HG02852 (cell line): Measurements from ENCODE around the gene MAP4K4.

Experiments used
- ATAC-seq: cut with Tn5 transposase; IDR thresholded peaks from one replicate; pipeline ENCODE4 v1.9.1; 2021; ENCODE audit warnings: mild to moderate bottlenecking, moderate library complexity; ENCODE audit not compliant: unreplicated experiment

Gene MAP4K4

GRCh38 chr2:101692041-101692440 is 5.5 kb upstream of the MAP4K4 start:
- ATAC-seq, result no peak

DNA sequence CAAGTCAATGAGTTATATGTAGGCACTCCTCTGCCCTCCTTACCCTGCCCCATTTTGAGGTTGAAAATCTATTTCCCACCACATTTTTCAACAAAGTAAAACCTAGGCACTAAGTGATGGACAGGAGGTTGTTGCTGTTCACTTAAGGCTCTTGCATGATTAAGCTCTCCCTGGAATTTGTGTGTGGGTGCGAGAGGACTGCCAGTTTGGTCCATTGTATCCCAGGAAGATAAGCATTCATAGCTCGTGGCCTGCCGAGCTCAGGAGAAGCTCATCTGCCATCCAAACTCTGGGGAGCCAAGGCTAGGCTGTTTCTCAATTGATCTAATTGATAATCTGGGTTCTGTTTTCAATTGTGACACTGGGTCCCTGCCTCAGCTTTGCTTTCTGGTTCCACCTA is 4.7 kb upstream of the MAP4K4 start:
- no peak for ATAC-seq

DNA sequence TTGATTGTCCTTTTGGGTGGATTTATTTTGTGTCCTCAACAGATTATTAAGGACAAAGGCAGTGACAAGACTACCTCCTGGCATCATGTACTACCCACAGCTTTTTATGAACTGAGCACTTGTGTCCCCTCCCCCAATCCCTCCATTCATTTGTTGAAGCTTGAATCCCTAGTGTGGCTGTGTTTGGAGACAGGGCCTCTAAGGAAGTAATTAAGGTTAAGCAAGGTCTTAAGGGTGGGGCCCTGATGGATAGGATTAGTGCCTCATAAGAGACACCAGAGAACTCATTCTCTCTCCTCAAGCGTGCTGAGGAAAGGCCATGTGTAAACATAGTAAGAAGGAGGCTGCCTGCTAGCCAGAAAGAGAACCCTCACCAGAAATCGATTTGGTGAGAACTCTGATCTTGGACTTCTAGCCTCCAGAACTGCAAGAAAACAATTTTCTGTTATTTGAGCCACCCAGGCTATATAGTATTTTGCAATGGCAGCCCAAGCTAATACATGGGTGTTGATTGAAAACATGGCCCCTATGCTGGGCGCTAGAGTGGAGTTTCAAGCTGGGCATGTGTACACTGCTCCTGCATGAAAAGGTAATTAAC is 3.4 kb upstream of the MAP4K4 start:
- ATAC-seq, result no peak

DNA sequence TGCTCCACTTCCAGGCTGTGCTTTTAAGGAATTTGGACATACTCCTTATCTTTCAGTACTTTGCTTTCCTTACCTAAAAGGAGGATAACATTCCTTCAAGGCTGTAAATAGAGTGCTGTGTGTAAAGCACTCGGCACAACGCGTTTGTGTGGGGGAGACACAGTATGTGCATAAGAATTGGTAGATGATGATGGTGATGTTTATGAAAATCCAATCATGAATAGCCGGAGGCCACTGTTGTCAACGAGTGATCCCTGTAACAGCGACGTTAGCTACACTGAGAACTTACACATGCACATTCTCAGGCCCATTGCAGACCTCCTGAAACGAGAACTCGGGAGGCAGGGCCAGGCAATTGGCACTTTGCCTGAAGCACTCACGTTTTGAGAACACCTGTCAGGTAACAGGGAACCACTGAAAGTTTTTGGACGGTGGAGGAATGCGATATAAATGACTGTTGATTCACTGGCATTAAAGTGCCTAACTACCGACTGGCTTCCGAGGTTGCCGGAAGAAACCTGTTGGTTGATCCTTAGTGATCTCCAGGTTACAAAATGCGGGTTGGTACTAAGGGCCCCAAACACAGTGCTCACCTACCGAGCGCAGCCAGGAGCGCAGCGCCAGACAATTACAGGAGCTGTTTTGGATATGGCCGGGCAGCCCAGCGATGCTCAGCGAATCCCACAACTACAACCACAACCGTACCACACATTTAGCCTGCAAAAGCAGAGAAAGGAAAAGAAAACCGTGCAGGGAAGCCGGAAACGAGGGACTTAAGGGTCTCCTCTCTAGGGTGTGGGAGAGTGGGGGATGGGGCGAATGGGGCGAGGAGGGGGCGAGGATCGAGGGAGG is 1.0 kb upstream of the MAP4K4 start:
- ATAC-seq, result no peak

DNA sequence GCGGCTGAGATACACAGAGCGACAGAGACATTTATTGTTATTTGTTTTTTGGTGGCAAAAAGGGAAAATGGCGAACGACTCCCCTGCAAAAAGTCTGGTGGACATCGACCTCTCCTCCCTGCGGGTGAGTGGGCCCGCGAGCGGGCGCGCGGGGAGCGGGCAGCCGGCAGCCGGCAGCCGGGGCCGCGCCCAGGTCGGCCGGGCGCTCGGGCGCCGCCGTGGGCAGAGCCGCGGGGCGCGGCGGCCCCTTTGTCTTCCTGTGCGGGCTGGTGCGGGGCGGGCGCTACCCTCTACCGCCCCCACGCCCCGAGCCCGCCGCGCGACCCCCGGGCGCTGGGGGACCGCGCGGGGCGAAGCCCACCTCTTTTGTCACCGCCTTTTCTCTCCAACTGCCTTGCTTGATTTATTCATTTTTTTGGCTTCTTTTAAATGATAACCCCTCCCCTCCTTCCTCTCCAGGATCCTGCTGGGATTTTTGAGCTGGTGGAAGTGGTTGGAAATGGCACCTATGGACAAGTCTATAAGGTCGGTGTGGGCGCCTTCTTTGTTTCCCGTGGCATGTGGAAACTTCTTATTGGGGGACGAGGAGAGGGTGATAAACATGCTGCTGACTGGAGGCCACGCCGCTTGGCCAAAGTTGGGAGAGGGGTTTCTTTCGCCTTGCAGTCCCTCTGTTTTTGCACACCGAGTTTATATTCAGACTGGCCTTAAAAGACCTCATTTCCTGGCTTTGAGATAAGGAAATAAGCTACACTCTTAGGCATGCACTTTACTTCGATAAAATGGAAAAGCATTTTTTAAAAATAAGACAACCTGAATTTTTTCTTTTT is 722 bp downstream of the MAP4K4 start:
- ATAC-seq, result peak; percentile 35

GRCh38 chr2:101698844-101699754 is 1.6 kb downstream of the MAP4K4 start:
- no peak for ATAC-seq

- no peak for ATAC-seq
These were observed 2.4 kb downstream of the MAP4K4 start for GRCh38 chr2:101699755-101700461.

DNA sequence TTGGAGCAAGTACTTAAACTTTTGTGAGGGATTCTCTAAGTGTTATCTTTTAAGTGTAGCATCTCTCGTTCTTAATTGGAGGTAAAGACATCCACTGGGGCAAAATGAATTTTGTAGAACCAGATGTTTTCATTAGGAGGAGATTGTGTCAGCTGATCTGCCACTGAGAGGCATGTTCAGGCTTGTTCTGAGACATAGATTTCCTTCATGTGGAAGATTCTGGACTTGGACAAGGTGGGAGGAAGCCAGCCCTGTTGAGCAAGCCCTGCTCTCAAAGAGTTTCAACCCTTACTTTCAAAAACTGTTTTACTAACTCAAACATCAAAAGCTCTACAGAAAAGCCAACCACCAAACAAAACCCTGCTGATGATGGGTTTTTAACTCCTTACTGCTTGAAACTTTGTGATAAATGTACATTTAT is 6.5 kb downstream of the MAP4K4 start:
- ATAC-seq, result no peak

DNA sequence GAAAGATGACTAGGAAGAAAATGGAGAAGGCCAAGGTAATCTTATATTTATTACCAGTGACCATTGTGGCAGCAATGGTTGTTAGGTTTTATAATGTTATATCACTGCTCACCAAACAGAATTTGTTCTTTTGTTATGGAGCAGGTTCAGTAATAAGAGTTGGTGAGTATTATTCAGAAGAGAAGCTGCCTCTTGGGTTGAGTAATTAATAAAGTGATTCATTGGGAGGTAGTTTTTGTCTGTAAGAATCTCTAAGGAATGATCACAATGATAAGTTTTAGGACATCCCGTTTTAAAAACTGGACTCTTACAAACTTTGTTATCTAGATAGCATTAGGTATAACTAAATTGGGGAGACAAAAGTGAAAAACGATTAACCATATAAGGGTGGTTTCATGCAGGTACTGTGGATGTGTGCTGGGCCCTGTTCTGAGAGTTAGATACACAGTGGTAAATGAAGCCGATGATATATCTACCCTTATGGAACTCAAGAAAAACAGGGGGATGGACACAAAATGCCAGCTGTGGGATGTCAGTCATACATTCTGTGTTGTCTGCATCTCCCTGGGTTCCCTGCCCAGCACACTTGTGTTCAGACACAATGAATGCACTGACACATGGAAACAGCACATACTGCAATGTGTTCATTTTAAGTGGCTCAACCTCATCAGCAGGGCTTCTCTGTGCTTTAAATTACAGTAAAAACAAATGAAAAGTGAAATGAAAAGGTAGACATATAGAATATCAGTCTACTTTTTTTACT is 7.5 kb downstream of the MAP4K4 start:
- no peak for ATAC-seq

DNA sequence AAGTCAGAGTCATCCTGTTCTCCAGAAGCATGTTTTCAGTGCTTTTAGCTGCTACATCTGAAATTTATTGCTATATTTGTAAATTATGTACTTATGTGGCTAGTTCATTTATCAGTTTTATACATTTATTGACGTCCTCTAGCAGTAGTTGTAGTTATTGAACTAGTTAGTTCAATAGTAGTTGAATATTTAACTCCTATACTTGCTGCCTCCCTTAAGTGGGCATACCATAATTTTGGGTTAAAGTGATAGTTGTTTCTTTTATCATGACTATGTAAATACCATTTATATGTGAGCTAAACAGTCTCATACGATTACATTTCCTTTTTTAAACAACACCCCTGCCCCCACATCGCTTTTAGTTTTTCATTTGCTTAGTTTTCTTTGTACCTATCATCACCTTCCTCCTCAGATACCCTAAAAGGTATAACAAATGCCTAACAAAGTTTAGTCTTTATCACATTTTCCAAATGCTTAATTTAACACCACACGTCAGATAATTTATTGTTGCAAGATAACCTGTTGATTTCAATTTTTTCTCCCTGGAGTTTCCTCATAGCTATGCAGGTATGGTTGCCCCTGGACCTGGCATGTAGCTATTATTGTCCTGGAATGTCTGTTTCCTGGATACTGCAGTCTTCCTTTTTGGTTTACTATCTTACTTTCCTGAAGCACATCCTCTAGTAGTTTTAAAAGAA is 8.8 kb downstream of the MAP4K4 start:
- no peak for ATAC-seq

GRCh38 chr2:101706819-101707177 is 9.3 kb downstream of the MAP4K4 start:
- ATAC-seq, result peak; percentile 68

DNA sequence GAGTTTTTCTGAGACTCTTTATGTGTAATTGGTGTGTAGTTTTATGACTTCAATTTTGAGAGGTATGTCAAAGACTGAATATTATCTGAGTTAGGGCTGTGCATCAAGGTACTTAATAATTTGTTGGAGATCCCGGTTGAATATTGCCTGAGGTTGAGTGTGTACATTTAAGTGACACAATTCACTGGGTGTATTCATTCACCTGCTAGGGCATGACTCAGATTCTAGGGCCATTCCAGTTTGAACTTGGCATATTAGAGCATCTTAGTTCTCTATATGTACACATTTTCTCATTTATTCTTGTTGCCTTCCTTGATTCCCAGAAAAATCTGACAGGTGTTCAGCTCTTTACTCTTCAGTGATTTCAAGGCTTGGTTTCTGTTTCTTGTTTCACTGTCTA is 12.5 kb downstream of the MAP4K4 start:
- no peak for ATAC-seq

DNA sequence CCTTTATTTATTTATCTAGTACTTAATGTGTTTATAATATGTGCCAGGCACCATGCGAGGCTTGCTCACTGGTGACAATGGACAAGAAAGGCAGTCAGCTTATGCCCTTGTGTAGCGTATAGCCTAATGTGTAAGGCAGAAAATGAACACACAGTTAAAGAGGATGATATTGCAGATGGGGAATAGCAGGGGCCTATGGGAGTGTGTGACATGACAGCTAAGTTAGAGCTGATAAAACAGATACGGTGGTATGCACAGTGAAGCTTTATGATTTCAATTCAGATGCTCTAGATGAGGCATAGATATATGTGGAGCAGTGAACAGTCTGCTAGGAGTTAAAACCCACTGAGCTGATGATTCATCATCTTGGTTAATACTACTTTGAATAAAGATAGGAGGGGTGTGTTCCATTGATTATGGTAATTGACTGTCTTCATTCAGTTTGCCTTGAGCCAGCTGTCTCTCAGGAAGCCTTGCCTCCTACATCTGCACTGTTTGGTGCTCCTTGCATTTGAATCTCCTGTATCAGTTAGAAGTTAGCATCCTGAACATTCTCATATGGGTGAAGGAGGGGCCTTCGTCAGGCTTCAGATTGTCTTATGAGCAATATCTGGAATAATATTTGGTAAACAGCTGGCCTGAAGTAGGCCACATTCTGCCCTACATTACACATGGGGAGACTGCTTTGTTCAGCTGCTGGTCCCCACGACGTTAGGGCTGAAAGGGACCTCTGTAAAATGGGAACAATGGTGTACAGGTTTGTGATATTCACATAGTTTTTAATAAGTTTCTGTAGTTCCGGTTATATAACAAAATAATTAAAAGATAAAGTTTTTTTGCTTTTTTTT is 13.2 kb downstream of the MAP4K4 start:
- ATAC-seq, result no peak

DNA sequence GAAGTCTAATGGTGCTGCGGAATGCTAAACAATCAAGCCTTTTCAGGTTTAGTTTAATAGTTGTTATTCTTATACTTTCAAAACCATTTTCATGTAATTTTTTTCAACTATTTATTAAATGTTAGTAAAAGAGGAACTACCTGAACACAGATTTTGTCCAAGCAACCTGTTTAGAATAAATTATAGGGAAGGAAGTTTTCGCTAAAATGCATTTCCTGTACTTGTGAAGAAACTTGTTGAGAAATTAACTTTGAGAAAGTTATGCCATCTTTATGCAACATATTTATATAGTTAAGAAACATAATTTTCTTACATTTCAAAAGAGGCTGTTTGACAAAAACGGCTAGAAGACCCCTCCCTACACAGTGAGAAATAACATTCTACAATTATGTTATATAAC is 16.6 kb downstream of the MAP4K4 start:
- ATAC-seq, result no peak

DNA sequence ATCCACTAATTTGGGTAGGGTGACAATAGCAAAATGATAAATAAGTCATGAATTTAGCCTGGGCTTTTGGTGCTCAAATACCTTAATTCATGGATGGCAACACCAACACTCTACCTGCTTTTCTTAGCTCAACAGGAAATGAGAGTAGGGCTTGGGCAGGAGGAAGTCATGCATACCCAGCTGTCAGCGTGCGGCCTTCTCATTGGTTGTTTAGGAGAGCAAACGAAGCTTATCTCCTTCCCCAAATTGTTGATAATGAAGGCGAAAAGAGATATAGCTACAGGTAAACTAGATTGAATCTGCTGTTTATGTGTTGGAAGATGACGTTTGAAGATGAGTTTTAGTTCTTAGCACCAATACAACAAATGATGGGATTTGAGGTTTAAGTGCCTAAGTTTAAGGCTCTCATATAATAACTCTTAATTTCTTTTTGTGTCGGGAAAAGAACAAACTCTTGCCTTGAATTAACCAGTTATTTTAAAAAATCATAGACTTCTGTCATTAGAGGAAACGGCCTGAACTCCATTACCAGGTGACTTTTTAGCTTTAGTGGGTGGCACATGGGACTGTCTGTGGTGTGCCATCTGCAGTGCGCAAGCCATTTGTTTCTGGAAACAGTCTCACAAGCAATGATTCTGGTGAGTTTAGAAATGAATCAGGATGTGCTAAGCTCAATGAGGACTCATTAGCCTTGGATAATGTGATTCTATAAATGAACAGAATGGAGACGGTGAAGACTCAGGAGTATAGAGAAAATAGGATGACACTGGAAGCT is 19.8 kb downstream of the MAP4K4 start:
- peak; percentile 62 for ATAC-seq

DNA sequence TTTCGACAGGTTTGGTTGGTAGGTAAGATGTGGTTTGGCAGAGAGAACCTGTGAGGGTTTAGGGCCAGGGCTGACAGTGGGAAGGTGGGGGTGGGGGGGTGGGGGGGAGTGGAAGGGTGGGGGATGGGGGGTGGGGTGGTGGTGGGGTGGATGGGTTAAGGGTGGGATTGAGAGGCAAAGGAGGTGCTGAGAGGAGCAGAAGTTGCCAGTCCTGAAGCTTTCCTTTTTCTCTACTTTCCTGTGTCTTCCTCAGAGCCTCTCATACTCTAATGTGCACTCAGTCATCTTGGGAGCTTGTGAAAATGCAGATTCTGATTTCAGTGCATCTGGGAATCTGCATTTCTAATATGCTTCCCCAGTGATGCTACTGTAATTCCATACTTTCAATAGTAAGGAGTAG is 21.0 kb downstream of the MAP4K4 start:
- no peak for ATAC-seq

DNA sequence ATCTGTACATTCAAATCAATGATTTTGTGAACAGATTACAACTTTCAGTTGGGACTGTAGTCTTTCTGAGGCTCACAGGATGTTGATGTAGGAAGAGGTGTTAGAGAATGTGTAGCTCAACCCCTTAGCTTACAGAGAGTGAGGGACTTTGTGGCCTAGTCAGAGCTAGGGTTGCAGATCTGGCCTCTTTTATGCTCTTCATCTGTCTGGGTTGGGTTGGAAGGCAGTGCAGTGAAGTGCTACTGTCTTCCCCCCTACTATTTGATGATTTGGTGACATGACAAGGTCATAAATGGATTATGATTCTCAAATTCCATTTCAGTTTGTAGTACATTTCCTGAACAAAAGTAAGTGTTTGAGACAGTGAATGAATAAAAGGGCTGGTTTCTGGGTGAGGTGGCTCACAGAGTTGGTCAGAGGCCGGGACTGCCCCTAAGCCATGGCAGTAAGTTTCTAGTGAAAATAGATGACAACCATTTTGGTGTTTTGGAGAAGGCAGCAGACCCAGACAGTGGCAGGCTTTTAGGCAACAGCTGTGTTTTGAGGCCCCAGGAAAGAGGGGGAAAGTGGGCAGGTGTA is 21.6 kb downstream of the MAP4K4 start:
- no peak for ATAC-seq
